NCI-H345 treated with DMSO at 0.1 percent for 48 hours (cell line): Measurements from ENCODE around the gene NCKIPSD.

ENCODE experiments used
- DNase-seq: peaks from one replicate; lab custom pipeline; 2025; ENCODE audit not compliant: unreplicated experiment; lab: John Stamatoyannopoulos, UW

Gene NCKIPSD

GRCh38 chr3:48697952-48698351 lies 12.2 kb upstream of the NCKIPSD start:
- no peak for DNase-seq

GRCh38 chr3:48696601-48697000 lies 10.9 kb upstream of the NCKIPSD start:
- DNase-seq: no peak

- DNase-seq: no peak
Measured at GRCh38 chr3:48696156-48696555, 10.4 kb upstream of the NCKIPSD start.

DNA sequence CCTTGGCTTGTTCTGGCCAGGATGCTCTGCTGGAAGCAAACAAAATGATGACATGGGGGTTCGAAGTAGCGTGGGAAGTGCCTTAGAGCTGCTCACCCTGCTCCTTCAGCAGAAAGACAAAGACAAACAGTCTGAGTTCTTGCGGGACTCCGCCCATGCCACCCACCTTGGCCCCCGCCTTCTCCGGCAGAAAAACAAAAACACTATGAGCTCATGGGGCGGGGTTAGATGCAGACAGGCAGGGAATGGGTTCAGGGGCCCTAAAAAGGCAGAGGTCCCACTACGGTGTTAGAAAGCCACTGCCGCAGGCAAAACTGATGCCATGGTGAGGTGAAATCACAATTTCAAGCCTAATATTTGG lies 9.7 kb upstream of the NCKIPSD start:
- DNase-seq: no peak

DNA sequence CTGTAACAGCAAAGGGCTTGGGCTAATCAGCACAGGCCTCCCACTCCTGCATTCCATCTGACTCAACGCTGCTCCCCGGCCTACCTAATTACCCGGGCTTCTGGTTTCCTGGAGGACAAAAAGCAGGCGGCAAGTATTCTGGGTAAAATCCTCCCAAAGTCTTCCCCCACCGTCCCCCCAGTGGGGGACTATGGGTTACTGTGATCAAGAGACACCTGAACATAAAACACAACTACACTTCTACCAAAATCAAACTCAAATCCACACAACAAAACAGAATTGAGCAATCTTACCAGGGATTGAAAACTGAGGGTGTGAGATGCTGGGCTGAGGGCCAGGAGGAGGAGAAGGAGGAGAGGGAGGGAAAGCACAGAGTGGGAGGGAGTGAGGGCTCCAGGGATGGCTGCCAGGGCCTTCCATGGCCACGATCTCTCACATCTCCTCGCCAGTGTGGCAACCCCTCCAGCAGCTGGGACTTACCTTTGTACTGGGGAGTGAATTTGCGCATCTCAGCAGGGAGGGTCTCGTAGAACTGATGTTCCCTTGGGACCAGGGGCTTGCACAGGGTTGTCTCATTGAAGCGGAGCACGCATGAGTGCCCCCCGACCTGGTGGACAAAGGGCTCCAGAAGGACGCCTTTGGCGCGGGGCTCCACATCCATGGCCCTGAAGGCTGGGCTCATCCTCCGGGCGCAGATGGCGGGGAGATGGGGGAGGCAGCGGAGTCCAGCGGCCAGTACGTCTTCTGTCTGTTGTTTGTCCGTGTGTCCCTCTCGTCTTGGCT lies 9.1 kb upstream of the NCKIPSD start:
- DNase-seq: no peak

DNA sequence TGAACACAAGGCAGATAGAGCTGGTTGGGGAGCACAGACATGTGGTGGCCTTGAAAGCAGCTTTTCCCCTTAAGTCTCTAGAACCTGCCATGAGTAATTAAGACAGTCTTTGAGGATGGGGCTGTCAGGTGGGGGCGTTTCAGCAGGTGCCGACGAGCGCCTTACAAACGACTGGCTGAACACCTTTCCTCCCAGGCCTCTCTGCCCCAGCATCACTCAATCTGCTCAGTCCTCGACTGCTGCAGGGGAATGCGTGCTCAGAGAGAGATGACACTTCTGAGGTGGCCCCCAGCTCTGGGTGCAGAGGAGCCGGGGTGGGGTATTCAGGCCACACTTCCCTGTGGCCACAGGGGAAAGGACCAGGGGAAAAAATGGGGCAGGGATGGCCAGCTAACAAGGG lies 8.1 kb upstream of the NCKIPSD start:
- no peak for DNase-seq

DNA sequence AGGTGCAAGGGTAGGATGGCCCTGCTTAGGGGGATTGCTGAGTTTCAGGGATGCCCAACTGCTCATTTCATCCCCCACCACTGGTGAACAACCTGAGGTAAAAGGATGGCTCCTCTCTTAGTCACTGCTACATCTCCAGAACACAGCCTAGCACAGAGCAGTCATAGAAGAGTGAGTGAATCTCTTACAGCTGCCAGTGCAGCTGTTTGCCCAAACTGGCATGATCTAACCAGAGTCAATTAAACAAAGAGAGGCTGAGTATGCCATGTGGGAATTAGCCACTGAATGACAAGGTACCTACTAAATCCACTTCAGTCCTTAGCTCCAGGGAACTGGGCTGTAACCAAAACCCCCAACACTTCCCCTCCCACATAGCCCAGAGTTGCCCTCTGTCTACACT lies 6.8 kb upstream of the NCKIPSD start:
- no peak for DNase-seq

GRCh38 chr3:48690846-48691458 lies 5.2 kb upstream of the NCKIPSD start:
- DNase-seq: no peak

GRCh38 chr3:48689384-48689783 lies 3.7 kb upstream of the NCKIPSD start:
- no peak for DNase-seq

DNA sequence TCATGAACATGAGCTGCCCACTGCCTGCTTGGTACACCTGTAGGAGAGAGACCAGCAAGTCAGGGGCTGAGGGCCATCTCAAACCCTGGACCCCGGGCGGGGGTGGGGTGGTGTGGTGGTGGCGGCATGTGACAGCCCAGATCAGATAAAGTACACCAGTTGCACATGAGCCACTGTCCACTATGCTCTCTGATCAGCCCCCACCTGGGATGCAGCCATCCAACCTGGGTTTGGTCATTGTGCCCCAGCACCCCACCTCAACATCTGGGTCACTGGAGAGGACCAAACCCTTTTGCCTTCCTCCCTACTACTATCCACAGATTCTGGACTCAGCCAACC lies 3.0 kb upstream of the NCKIPSD start:
- DNase-seq: no peak

GRCh38 chr3:48688032-48688736 lies 2.5 kb upstream of the NCKIPSD start:
- no peak for DNase-seq

- no peak for DNase-seq
Measured at GRCh38 chr3:48687220-48687678, 1.5 kb upstream of the NCKIPSD start.

DNA sequence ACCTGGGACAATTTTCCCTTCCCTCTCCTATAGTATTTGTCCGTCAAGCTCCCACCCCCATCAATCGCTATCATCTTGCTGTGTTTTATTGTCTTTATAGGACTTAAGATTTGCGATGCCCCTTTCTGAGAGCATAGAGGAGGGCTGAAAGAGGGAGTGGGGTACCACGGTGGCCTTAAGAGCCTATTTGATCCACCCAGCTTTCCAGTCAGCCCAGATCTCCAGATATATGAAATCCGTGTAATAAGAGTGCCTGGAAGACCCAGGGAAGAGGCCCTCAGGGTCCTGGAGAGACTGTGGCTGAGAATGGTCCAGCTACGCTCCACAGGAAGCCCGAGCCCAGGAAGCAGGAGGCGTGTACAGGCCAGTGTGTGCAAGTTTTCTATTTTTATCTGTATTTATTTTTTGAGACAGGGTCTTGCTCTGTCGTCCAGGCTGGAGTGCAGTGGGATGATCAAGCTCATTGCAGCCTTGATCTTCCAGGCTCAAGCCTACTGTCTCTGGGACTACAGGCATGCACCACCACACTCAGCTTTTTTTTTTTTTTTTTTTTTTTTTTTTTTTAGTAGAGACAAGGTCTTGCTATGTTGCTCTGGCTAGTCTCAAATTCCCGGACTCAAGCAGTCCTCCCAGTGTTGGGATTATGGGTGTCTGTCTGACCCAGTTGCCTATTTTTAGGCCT lies 964 bp upstream of the NCKIPSD start:
- DNase-seq: no peak

DNA sequence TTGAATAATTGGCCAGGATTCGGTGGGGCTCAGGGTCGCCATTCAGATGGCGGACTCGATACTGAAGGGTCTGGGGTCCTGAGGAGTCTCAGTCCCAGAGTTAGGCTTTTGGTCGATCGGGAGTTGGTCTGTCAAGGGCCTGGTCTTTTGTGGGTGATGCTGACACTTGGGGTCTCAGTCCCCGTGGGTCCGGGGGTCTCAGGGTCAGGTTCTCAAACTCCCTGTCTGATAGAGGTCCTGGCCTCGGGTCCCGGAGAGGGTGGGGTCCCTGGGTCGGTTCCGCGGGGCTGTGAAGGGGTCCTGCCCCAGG lies 467 bp downstream of the NCKIPSD start:
- DNase-seq: no peak

DNA sequence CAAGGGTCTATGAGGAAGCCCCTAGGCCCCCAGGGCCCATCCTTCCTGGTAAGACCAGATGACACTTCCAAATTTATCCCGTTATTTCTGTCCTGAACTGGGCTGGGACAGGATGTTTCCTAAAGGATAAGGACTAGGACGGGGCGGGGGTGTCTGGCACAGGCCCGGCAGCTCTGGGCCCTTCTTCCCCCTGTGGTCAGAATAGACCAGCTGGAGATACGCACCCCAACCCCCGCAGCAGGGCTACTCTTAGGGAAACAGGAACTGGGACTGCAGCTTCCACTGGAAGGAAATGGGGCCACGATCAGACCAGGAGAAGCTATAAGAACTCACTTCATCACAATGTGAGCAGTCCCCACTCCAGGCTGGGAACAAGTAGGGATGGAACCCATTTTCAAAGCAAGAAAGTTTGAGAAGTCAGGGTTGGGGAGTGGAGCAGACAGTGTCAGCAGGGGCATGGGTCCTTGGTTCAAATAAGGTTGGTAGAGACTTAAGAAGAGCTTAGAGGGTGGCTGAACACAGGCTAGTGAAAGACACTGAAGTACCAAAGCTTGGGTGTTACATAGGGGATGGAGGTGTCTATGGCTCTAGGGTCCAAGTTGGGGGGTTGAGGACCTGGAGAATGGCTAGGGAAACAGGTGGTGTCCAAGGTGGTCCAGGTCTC lies 1.1 kb downstream of the NCKIPSD start:
- no peak for DNase-seq

- no peak for DNase-seq
Measured at GRCh38 chr3:48684054-48684349, 1.7 kb downstream of the NCKIPSD start.

DNA sequence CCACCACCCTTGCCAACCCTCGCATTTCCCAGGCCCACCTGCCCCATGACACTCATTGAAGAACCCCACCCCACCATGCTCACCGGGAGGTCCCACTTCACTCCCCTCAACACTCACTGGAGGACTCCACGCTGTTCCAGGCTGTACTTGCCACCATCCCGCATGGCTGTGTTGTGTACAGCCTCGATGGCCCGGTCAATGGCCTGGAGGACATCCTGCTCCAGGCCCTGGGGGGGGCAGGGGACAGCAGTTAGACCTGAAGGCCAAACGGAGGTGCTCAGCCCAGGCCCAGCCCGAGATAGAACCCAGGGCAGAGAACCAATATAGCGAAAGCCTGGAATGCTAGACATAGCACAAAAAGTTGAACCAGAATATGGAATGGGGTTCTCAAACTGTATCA lies 2.9 kb downstream of the NCKIPSD start:
- DNase-seq: no peak

- no peak for DNase-seq
Measured at GRCh38 chr3:48681974-48682610, 3.6 kb downstream of the NCKIPSD start.

DNA sequence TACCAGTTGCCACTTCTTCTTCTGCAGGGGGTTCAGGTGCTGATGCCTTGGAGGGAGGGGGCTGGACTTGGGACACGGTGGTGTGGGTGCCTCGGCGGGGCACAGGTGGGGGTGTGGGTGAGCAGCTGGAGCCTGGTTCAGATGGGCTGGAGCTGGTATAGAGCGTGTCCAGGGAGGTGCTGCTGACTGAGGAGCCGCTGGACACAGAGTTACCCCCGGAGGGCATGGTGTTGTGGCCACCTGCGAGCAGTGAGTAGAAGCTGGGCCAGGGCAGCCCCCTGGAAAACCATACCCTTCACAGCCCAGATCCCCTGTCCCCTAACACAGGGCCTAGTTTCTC lies 4.2 kb downstream of the NCKIPSD start:
- DNase-seq: no peak

DNA sequence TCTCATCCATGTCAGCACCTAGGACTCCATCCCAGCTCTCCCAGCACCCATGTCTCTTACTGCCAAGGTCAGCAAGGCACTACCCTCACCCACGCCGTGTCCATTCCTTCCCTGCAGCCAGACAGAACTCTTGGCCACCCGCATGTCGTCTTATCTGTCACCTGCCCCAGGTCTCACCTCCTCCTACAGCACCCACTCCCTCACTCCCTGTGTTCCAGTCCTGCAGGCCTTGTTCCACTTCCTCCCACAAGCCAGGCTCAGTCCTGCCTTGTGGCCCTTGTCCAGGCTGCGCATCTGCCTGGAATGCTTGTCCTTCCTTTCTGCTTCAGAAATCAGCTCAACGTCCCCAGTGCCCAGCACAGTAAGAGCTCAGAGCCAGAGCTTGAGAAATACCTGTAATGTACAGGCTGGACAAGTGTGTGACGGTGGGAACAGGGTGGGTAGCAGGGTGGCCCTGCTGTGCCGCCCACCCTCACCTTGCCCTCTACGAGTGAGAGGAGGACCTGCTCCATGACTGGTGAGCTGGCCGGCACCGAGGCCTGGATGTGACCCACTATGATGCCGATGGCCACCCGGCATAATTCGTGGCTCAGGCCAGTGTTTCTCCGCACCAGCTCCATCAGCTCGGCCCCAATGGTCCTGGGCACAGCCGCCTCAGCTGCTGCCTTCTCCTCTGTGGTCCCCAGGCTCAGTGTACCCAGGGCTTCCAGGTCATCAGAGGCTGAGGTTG lies 4.7 kb downstream of the NCKIPSD start:
- DNase-seq: no peak
